SU-DHL-6 (cell line): ENCODE results near the gene CACNG3.

ENCODE experiments used
- CTCF ChIP-seq: fragments of 200-600 bp; sonication (generic); IDR thresholded peaks from one replicate; pipeline ENCODE4 v1.5.1; 2017; ENCODE audit warnings: antibody characterized with exemption, mild to moderate bottlenecking, low read length, moderate library complexity; ENCODE audit not compliant: insufficient read depth, poor library complexity, severe bottlenecking
- EZH2phosphoT487 ChIP-seq: fragments of 200-600 bp; sonication (generic), shearing (Covaris generic); conservative IDR thresholded peaks from 2 replicates; pipeline ENCODE4 v1.6.1; 2018; ENCODE audit warnings: mild to moderate bottlenecking, antibody characterized with exemption, low read length, moderate library complexity, mixed read lengths

GRCh38 chr16:24302636-24303035, 46.5 kb downstream of the CACNG3 start:
- TF ChIP-seq CTCF (no peak), EZH2phosphoT487 (no peak)
